Hematopoietic multipotent progenitor cell treated with erythropoietin and hydrocortisone succinate and interleukin-3 and kit ligand, for 15 days (in vitro differentiated cells): ENCODE measurements around the gene ABHD17B.
"Not testable (repeated sequence)": the region's sequence is repeated elsewhere in the genome, so short reads cannot be mapped to it uniquely, and the experiment has no call there.

Experiments used
- DNase-seq: peaks from one replicate; pipeline ENCODE4 v3.0.0-alpha.2; 2015; ENCODE audit warnings: low spot score

Gene ABHD17B

DNA sequence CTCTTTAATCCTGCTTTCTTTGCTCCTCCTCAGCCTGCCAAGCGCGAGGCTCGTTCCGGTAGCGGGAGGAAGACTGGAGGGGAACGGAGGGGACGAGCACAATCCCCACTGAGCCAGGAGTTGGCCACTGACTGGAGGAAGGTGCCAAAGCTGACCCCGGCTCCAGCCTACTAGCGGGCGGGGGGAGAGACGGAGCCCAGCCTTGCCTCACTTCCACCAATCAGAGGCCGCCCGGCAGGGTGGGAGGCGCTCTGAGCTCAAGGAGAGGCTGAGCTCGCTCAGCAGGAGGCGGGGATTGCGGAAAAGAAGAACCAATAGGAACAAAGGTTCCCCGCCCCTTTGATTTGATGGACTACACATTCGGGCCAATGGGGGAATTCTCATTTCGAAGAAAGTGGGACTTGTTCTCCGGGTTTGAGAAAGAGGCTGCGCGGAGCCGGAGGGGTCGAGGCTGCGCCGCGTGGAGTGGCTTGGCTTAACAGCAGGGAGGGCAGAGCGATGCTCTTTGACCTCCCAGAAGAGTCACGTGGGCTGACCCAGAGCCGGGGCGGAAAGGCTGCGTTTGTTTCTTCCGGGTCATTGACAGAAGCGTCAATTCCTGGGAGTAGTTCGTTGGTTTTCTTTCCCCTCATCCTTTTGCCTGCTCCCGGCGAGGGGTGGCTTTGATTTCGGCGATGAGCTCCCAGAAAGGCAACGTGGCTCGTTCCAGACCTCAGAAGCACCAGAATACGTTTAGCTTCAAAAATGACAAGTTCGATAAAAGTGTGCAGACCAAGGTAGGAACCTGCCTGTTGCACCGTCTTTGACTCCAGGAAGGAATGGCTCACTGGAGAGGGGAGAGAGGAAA, at the start of gene ABHD17B, which contains the start of gene C9orf85:
Gene ABHD17B (minus strand): TSS at position 133 of the 847 bp plus-strand sequence. CDS start 36,113 bp downstream, outside the sequence.
Gene C9orf85 (plus strand): TSS at position 579 of the 847 bp plus-strand sequence. CDS start 96 bp downstream, at position 675.
- DNase-seq = peak; percentile 99

DNA sequence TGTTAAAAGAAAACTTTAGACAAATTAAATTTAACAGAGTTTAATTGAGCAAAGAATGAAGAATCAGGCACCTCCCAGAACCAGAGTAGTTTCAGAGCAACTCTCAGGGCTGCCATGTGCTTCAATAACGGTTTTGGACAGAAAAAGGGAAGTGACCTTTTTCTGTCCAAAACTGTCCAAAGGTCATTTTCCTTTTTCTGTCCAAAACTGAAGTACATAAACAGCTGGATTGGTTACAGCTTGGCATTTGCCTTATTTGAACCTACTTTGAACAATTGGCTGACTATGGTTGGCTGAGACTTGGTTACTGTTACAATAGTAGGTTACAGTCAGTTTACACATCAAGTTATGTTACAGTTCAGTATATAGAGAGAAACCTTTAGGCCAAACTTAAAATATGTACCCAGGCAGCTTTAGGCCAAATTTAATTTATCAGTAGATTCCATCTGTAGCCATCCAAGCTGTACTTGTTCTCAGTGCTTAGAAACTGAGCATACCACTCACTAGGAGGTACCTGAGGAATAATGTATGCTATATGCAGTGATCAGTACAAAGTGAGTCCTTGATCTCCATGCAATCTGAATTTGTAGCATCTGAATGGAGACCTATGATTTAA, 44.4 kb upstream of the ABHD17B start:
- no peak for DNase-seq

DNA sequence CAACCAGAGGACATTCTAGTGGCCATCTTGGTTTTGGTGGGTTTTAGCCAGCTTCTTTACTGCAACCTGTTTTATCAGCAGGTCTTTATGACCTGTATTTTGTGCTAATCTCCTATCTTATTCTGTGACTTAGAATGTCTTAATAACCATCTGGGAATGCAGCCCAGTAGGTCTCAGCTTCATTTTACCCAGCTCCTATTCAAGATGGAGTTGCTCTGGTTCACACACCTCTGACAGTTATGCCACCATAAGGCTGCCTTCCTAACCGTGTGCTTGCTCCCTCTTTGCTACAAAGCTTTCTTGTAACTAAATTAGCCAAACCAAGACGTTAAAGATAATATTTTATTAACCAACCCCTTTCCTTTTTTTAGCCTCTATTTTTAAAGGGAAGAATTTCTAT, 43.7 kb upstream of the ABHD17B start:
- DNase-seq = not testable (repeated sequence)

DNA sequence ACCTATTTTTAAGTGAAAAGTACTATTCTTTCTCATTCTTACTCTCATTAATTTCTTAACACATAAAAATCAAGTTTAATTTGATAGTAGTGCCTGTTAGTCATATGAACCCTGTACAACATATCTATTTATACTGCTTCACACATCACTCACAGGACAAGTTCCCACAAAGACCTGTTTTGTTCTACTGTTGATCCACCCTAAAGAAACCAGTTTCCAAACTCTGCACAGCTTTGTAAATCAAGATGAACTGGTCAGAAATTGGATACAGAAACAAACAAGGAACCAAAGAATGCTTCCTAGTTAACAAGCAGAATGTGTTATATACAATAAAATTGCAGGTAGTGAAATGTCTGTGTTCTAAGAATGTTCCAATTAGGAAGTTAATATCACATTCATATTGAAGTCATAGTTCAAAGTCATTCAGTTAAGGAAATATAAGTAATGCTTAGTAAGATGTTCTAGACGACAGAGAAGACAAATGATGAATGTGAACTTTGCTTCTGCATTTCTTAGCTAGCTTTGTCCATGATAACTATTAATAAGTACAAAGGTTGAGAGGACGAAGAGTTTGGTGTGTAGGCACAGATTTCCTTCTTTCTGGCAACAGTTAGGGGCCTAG, 33.9 kb upstream of the ABHD17B start:
- no peak for DNase-seq

DNA sequence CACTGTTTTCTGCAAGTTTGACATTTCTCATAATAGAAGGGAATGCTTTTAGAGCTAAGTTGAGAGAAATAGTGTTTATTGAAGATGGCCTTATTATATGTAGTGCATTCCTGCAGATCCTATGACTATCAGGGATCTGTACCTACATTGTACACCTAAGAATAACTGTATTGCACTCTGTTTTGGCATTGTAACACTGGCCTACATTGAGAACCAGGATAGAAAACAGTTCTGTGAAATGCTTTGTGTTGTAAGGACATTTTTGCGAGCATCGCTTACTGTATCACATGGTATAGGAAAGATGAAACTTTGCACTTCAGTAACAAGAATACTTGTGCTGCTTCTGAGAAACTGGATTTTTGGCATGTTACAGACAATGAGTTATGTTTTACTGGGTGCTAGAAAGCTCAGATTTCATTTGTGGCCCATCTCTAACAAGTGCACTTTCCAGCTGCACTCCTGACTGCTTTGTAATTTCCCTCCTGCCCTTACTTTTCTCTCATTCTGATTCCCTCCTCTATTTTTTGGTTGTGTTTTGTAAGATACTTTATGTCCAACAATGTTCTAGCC, 31.1 kb upstream of the ABHD17B start:
- no peak for DNase-seq

DNA sequence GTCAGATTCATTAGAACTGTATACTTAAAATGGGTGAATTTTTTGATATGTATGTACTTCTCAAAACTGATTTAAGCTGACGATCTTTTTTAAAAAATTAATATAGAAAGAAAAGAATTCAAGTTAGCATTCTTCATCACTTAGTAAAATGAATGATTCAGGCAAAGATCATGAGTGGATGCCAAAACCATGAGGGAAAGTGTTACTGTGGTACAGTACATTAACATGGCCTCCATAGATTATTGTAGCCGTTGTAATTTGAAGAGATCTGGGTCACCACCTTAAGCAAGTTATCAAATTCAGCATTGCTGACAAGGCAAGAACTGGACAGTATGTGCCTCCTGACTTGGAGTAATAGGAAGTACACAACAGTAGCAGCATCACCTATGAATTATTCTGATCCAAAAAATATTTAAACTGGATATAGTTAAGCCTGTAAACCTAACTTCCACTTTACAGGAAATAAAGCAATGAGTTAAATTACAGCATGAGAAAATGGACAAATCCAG, 30.1 kb upstream of the ABHD17B start:
- no peak for DNase-seq

DNA sequence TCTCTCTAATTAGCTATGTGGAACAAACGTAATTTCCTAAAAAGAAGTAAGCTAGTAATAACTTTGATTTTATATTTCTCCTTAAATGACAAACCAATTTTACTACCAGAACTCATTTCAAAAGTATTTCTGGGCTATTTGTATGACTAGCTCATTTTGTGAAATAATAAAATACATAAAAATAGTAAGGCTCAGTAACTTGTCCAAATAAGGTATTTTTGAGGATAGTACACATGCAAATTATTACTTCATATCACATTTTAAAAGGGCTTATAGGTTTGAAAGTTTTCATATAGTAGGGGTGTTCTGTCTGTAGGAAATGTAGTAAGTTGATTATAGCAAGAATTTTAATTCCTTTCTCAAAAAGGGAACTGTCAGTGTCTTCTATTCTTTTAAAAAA, 26.9 kb upstream of the ABHD17B start:
- DNase-seq = no peak

DNA sequence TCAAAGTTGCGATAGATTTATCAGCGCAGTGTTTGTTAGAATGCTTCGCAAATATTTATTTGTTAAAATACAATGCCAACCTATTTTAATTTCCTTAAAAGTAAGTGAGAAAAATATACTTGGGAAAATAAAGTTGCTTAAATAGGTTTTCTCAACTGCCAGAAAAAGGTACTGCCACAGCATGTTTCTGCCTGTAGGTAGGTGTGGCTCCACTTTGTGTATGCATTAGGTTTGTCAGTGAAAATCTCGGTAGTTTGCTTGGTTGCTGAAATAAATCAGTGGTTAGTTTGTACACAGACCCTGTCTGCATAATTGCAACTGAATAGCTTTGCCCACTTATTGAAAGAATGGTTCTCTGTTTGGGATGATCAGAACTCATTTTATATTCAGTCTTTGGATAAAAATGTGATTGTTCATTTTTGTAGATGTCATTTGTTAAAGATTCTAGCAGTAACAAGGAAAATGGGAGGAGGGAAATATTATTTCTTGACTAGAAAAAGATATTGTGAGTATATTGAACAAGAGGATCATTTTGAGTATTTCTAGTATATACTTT, 26.2 kb upstream of the ABHD17B start:
- DNase-seq = no peak

DNA sequence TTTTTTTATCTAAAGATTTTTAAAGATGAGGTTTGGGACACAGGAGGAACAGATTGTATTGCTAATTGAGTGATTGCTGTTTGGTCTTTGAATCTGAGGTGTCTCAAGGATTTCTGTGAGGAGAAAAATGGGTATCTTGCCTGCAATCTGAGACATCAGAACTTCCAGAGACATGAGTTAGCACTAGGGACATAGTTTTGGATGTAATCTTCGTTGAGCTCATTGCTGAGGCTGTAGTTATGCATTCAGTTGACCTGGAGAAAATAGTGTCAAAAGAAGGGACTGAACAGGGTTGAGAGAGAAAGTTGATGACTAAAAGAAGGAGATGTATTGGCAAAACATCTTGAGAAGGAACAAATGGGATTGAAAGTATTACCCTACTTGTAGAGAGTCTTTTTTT, 25.1 kb upstream of the ABHD17B start:
- no peak for DNase-seq

DNA sequence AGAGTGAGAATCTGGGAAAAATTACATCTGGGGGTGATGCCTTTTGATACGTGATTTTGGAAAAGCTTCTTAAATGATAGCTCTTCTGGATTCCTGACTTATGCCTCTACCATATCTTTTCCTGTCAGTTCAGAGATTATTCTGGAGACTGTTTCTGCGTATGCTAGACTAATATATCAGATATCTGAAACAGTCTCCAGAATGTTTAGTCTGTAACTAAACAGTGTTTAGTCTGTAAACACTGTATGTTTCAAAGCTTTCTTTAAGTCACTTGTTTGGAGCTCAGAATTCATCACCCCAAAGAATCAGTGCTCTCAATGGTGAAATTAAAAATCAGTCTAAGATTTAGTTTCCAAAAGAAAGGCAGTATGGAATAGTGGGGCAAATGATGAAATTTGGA, 20.2 kb upstream of the ABHD17B start:
- no peak for DNase-seq

DNA sequence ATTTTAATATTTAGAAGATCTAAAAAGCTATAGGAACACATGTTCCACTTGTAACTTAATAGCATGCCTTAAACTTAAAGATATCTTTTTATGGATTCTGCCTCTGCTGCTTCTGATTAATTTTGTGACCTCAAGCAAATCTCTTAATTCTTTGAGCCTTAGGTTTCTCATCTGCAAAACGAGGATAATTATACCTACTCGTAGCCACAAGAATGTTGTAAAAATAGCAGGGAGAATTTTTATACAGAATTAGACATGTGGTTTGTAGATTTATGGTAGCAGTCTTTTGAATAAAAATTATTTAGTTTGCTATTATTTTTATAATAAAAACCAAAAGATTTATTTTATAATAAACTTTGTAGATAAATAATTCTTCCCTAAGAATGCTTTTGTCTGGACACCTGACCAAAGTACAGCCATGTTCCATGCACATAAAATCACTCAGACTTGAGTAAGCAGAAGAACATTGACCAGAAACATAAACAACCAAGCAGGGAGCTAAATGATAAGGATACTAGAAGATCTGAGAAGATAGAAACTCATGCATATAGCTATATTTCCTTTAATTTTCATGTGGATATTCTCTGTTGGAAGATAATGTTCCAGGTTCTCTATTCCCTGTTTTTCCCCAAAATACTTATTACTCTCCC, 18.9 kb upstream of the ABHD17B start:
- no peak for DNase-seq

DNA sequence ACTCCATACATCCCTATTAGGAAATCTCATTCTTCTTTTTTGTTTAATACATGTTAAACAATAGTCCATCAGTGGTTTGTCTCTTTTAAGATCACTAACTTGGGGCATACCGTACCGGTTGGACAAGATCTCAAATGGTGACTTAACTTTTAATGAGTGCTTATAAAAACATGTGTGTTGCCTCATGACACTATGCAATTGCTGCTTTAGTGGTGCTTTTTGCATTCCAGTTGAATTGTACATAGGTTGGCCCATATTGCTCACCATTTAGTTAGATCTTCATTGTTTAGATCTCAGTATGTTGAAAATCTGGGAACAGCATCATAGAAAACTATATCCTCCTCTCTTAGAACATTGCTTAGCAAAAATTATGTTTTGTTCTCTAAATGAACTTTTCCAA, 18.2 kb upstream of the ABHD17B start:
- DNase-seq = no peak

DNA sequence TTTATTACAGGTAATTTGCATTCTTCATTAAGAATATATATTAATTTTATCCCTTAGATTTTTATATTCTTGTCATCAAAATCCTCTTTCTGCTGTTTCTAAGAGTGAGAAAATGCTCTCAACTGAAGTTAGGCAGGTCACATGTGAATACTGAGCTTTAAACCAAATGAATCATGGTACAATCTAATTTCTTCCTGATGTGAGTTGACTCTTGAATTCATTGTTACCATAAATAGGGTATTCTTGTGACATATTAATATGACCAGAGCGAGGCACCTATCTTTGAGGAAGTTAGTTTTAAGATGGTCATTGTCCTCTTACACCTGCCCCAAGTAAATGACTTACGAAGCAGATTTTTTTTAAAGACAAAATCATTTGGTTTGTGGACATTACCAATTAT, 17.8 kb upstream of the ABHD17B start:
- DNase-seq = no peak

DNA sequence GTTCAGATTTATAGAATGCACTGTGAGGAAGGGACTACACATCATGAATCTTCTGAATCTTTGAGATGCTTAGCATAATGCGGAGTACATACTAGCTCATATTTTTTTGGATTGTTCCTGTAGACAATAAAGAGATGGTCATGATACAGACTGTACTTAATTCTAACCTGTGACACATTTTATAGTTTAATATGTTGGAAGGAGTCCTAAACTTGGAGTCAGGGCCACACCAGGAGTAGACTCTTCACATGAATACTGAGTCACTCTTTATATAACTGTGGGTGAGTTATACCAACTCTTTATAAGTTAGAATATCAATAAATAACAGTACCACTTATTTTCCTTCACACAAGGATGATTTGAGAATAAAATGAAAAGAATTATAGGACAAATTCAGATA, 17.4 kb upstream of the ABHD17B start:
- no peak for DNase-seq

DNA sequence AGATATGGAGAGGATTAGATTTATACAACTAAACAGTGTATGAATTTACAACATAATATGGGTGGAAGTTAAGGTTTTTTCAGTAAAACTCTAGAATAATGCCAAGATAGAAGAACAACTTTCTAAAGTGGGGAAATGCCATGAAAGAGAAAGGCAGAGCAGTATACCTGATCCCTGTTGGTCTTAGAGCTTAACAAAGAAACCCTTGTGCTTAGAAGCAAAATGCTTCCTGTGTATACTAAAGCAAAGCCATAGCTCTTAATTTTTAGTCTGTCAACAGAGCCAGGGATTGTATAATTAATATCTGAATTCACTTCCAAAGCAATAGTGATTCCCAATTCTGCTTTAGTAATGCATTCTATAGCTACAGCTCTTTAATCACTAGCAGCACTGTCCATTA, 14.8 kb upstream of the ABHD17B start:
- no peak for DNase-seq

DNA sequence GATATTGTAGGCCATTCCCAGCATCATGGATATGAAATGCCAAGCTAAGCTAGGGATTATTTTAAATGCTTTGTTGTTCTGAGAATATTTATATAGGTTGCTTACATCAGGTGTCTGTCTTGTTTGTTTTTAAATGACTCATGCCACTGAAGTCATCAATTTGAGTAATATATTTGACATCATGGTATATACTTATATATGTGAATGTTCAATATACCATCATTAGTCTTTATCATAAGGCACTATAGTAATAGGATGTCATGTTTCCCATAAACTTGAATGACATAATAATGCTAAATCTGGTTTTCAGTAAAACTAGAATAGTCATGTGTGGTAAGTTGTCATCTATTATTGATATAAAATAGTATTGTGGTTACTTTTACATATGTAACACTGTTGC, 13.6 kb upstream of the ABHD17B start:
- DNase-seq = no peak

DNA sequence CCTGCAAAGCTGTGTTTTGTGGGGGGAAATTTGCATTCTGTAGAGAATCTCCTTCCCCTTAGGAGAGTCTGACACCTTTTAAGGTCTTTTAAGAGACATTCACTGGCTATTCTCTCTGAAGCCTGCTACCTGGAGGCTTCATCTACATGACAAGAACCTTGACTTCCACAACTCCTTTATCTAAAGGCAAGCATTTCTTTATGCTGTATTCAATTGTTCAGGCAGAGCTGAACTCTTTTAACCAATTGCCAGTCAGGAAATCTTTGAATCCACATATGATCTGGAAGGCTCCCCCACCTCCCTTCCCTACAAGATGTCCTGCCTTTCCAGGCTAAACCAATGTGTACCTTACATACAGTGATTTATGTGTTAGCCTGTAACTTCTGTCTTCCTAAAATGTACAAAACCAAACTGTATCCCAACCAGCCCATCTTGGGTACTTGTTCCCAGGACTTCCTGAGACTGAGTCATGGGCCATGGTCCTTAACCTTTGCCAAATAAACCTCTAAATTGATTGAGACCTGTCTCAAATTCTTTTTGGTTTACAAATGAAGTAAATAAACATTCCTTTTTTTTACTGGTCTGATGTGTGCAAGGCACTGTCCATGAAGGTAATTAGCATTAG, 10.3 kb upstream of the ABHD17B start:
- DNase-seq = no peak

DNA sequence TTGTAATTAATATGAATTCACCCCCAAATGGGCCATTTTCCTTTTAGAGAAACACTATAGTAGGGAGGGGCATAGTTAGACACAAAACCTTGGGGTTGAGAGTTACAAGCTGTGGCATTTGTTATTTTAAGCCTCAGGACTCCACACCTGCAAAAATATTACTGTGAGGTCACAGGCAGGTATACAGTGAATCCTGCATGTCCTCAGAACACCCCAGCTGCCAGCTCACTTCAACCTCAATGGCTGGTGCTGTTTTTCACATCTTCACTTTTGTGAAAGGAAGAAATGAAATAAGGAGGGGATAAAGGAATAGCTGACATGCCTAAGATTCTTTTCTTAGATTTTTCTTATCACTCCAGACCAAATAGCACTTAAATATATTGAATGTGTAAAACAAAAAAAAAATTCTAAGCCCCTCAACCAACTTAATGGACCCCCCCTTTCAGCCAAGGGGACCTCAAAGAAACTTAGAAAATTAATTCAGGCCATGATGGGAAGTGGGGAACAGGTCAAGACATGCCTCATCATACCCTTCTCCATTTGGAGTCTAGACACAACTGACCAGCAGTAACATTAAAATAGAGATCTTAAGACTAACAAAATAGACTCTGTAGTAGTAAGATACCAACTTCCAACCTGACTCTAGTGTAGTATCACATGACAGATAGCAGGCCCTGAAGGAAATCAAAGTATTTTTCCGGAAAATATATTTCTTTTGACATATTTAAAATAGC, 9.6 kb upstream of the ABHD17B start:
- DNase-seq = no peak

DNA sequence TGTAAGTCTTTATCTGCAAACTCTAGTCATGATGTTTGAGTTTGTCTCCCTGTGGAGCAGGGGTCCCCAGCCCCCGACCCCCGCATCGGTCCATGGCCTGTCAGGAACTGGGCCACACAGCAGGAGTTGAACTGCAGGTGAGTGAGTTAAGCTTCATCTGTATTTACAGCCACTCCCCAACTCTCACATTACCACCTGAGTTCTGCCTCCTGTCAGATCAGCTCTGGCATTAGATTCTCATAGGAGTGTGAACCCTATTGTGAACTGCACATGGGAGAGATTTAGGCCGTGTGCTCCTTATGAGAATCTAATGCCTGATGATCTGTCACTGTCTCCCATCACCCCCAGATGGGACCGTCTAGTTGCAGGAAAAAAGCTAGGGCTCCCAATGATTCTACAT, 7.4 kb upstream of the ABHD17B start:
- no peak for DNase-seq

DNA sequence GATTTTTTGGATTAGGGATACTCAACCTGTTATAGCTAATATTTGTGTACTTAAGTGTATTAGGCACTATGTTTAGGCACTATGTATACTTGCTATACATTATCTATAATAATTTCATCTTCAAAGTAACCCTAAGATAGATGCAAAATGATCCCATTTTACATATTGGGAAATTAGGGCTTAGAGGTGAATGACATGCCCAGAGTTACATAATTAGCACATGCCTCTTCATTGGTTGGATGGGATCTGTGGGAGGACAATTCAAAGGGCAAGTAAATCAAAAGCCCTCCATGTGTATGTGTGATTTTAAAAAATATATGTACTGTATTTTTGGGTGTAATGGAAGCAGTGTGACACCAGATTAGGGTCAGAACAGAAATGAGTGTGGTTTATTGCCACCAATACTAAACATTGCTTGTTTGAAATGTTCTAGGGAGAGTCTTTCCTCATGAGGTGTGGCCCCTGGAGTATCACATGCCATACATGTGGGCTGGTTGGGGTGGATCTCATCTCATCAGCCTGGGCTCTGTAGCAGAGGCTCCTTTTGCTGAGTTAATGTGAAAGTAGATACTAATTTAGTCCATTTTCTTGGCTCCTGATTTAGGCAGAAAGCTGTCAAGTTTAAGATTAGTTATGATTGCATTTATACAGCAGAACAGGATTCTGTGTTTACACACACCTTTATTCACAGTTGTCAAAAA, 6.0 kb upstream of the ABHD17B start:
- peak; percentile 18 for DNase-seq
